Ishikawa (cell line): ENCODE data around the gene ARCN1.

Experiments
- CEBPB ChIP-seq: IDR thresholded peaks from 2 replicates; pipeline ENCODE4 v1.6.1; 2012
- CREB1 ChIP-seq: IDR thresholded peaks from 2 replicates; pipeline ENCODE4 v1.6.1; 2012; ENCODE audit warnings: low read depth
- EP300 ChIP-seq: IDR thresholded peaks from 2 replicates; pipeline ENCODE4 v1.6.1; 2012; ENCODE audit warnings: borderline replicate concordance
- FOXM1 ChIP-seq: IDR thresholded peaks from 2 replicates; pipeline ENCODE4 v1.6.1; 2012; ENCODE audit warnings: low read depth, borderline replicate concordance
- MAX ChIP-seq: IDR thresholded peaks from 2 replicates; pipeline ENCODE4 v1.6.1; 2012
- RAD21 ChIP-seq: IDR thresholded peaks from 2 replicates; pipeline ENCODE4 v1.6.1; 2012; ENCODE audit warnings: low read depth
- REST ChIP-seq: IDR thresholded peaks from 2 replicates; pipeline ENCODE4 v1.6.1; 2012; ENCODE audit warnings: low read depth, mild to moderate bottlenecking
- TAF1 ChIP-seq: IDR thresholded peaks from 2 replicates; pipeline ENCODE4 v1.6.1; 2012; ENCODE audit warnings: low read depth, mild to moderate bottlenecking
- ZBTB7A ChIP-seq: IDR thresholded peaks from 2 replicates; pipeline ENCODE4 v1.6.1; 2012; ENCODE audit warnings: low read depth

DNA sequence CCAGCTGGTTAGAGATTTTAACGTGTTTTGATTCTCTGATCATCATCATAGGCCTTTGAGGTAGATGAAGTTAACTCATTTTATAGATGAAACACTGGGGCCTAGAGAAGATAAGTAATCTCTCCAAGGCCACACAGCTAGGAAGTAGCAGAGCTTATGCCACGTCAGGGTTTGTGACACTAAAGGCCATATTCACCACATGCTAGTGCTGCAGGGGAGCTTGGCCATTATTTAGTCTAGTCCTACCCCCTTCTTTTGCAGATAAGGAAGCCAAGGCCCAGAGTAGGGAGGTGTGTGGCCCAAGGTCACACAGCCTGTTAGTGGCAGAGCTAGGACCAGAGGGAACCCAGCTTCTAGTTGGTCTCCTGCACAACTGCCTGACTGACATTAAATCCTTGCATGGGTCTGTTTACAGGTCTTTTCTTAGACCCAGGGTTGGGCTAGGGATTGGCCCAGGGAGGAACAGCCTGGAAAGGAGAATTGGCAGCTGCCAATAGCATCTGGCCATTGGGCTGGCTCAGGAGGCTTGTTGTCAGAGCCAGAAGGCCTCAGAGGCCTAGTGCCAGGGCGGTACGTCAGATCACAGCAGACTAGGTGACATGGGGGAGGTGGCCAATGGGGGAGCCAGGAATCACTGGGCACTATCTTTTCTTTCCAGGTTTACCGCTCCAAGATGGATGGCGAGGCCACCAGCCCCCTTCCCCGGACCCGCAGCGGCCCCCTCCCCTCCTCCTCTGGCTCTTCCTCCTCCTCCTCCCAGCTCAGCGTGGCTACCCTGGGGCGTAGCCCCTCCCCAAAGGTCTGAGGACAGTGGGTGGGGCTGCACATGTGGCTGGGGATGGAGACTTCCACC is 71.2 kb downstream of the ARCN1 start:
- TF ChIP-seq MAX, result no peak
- no peak for TF ChIP-seq REST
- no peak for TF ChIP-seq EP300
- no peak for TF ChIP-seq RAD21
- TF ChIP-seq ZBTB7A, result no peak
- no peak for TF ChIP-seq FOXM1
- no peak for TF ChIP-seq CREB1
- TF ChIP-seq CEBPB, result no peak
- TF ChIP-seq TAF1, result no peak
